ENCODE measurements around the gene SLC43A1. TPM values are rescaled to one million over a fixed set of nuclear protein-coding genes. Genes with fewer than 3 reads are reported as not detected.

SLC43A1 gene
- total RNA-seq, 8 experiments from 2014 or later = 0.32 to 13.7 (median 2.1) TPM

DNA sequence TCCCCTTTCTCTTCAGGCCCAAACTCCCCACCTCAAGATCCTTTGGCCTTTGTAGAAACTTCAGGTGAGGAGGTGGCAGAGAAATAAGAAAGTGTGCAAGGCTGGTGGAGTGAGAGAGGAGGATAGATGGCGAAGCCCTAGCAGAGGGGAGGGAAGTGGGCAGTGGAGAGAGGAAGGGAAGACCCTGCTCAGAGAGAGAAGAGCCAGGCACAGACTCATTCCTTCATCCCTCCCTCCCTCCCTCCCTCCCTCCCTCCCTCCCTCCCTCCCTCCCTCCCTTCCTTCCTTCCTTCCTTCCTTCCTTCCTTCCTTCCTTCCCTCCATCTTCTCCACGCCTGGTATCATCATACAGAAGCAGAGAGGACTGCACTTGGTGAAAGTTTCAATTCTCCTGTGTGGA is 34.2 kb downstream of the SLC43A1 start:
- ATAC-seq (replicated peaks in 6 of 8) = no peak
- WGBS, 10 experiments = 71% methylated on average over 1 of the region's 2 CpGs; no CpG with 5 or more reads in 9 of the 10 experiments
- Histone ChIP-seq H3K4me3 (no peak overlapping the region), H3K4me1 (replicated peaks in 1 of 2) (peaks cover 23 to 28% of the 10 kb centered on the region in 2 donors), H3K27ac (no peak overlapping the region)
- in situ Hi-C loops (cut with MboI; ENCODE audit: low pct_unique_long_range_greater_than_20kb in 2 of 9, low sequenced_read_pairs in 9 of 9, unreplicated experiment in 9 of 9) = loop anchor here in 2 of 9 experiments (25.0 kb wide), 2 partner anchors 119 to 156 kb away; partner anchors contain the start of gene YPEL4 (in 1 of the 2)

- ATAC-seq (replicated peaks in 6 of 8) = peak; percentile 16 to 71 (median 40)
- Histone ChIP-seq H3K27ac (peak overlapping the region; percentile 52 to 64), H3K4me3 (no peak overlapping the region), H3K4me1 (replicated peaks in 1 of 2) (peaks cover 23 to 28% of the 10 kb centered on the region in 2 donors)
- 20 to 61% (median 24%) methylated on average over 1 to 3 of the region's 9 CpGs; no CpG with 5 or more reads in 5 of the 10 experiments for WGBS, 10 experiments
- in situ Hi-C loops (cut with MboI; ENCODE audit: low pct_unique_long_range_greater_than_20kb in 2 of 9, low sequenced_read_pairs in 9 of 9, unreplicated experiment in 9 of 9) = loop anchor here in 2 of 9 experiments (25.0 kb wide), 2 partner anchors 118 to 157 kb away; partner anchors contain the start of gene YPEL4 (in 1 of the 2)
Measured at GRCh38 chr11:57480409-57481137, 34.9 kb downstream of the SLC43A1 start.

GRCh38 chr11:57479911-57480310 is 35.6 kb downstream of the SLC43A1 start:
- 20 to 50% (median 40%) methylated on average over 1 to 2 of the region's 4 CpGs; no CpG with 5 or more reads in 7 of the 10 experiments for WGBS, 10 experiments
- H3K4me3 ChIP-seq = no peak overlapping the region
- in situ Hi-C loops (cut with MboI; ENCODE audit: low pct_unique_long_range_greater_than_20kb in 2 of 9, low sequenced_read_pairs in 9 of 9, unreplicated experiment in 9 of 9) = loop anchor here in 2 of 9 experiments (25.0 kb wide), 2 partner anchors 118 to 157 kb away; partner anchors contain the start of gene YPEL4 (in 1 of the 2)
- peak; percentile 3 to 57 (median 10) for ATAC-seq (replicated peaks in 6 of 8)
- H3K4me1 ChIP-seq (replicated peaks in 1 of 2) = peaks cover 23 to 28% of the 10 kb centered on the region in 2 donors
- H3K27ac ChIP-seq = peak overlapping the region; percentile 68 to 72

DNA sequence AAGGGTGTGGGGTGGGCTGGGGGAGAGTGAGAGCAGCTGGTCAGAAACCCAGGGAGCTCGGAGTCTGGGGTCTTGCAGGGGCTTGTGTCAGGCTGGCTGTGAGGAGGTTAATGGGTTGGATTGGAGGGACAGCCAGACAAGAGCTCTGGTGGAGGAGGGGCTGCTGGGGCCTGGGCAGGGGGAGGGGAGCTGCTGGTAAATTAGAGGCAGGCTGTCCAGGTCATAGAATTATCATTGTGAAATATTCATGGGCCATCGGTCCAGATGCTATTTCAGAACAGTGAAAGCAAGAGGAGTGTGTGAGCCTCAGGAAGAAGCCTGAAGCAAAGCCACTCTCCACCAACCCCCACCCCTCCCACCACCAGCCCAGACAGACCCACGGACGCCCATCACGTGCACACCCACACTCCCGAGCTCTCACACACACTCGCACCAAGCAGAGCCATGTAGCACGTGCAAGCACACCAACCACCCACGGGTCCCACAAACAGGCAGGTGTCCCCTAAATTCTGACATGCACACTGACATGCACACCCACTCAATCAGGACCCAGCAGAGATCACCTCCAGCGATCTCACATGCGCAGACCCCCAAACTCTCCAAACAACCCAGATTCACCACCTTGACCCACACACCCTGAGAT is 36.4 kb downstream of the SLC43A1 start:
- H3K4me1 ChIP-seq (replicated peaks in 1 of 2) = peaks cover 24 to 31% of the 10 kb centered on the region in 2 donors
- H3K27ac ChIP-seq = peak overlapping the region; percentile 68 to 72
- in situ Hi-C loops (cut with MboI; ENCODE audit: low pct_unique_long_range_greater_than_20kb in 2 of 9, low sequenced_read_pairs in 9 of 9, unreplicated experiment in 9 of 9) = loop anchor here in 2 of 9 experiments (25.0 kb wide), 2 partner anchors 117 to 158 kb away; partner anchors contain the start of gene YPEL4 (in 1 of the 2)
- H3K4me3 ChIP-seq = no peak overlapping the region
- peak in 7 of 8 experiments; percentile 5 to 48 (median 32) for ATAC-seq (replicated peaks in 6 of 8)
- 0 to 10% methylated on average over 1 to 4 of the region's 11 CpGs; no CpG with 5 or more reads in 8 of the 10 experiments for WGBS, 10 experiments

DNA sequence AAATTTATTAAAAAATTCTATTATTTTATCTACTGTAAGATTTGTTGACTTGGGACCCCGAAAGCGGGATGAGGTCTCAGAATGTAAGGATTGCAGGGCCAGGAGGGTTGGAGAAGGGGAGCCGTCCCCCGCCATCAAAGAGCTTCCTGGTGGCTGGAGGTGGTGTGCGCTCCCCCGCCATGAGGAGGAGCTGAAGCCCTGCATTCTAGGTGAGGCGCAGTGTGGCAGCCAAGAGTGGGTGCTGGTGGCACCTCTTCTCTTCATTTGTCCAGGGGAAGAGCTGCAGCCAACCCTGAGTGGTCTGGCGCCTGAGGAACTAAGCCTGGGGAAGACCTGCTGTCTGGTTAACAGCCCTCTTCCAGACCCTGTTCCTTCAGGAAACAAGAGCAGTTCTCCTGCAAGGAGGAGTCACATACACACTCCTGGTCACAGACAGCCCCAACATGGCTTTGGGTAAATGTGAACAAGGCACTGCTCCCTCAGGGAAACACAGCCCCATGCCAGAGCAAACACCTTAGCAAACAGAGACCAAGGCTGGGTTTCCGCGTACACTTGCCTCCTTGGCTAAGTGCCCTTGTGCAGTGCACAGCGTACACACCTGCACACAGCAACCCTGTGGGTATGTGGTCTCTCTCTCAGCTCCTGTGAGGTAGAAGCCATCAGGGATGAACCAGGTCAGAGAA is 37.9 kb downstream of the SLC43A1 start:
- WGBS, 10 experiments = 89 to 100% (median 97%) methylated on average over 2 to 6 of the region's 11 CpGs; no CpG with 5 or more reads in 5 of the 10 experiments
- Histone ChIP-seq H3K4me3 (no peak overlapping the region), H3K4me1 (replicated peaks in 1 of 2) (peaks cover 25 to 35% of the 10 kb centered on the region in 2 donors), H3K27ac (no peak overlapping the region)
- in situ Hi-C loops (cut with MboI; ENCODE audit: low pct_unique_long_range_greater_than_20kb in 2 of 9, low sequenced_read_pairs in 9 of 9, unreplicated experiment in 9 of 9) = loop anchor here in 2 of 9 experiments (25.0 kb wide), 2 partner anchors 115 to 160 kb away; partner anchors contain the start of gene YPEL4 (in 1 of the 2)
- peak in 1 of 8 experiments; percentile 23 for ATAC-seq (replicated peaks in 6 of 8)

DNA sequence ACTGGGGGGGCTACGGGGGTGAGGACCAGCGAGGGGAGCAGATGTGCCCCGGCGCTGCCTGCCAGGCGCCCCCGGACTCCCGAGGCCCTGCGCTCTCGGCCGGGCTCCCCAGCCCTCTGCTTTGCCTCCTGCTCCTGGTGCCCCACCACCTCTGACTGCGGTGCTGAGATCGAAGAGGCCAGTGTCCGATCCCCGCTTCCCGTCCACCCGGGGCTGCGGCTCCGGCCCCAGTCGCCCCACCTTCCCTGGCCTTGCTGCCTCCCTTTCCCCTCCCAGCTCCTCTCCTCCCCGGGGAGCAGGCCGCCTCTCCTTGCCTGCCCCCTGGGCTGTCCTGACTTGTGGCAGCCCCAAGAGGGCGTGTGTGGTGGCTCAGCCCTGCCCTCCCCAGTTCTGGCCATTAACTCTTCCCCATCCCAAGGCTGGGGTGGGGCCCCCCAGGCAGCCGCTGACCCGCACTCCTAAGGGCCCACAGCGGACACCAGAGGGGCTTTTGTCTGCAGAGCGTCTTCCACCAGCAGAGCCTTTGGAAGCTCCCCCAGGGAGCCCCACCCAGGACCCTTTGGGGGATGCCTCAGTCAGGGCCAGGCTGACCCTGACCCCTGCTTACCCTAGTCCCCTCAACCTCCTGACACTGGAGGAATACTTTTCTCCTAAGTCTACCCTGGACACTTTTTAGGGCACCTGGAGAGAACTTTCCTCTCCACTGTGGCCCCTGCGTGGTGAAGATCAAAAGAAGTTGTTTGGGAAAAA is 38.6 kb downstream of the SLC43A1 start:
- peak in 3 of 8 experiments; percentile 11 to 49 (median 37) for ATAC-seq (replicated peaks in 6 of 8)
- in situ Hi-C loops (cut with MboI; ENCODE audit: low pct_unique_long_range_greater_than_20kb in 2 of 9, low sequenced_read_pairs in 9 of 9, unreplicated experiment in 9 of 9) = loop anchor here in 2 of 9 experiments (25.0 kb wide), 2 partner anchors 115 to 160 kb away; partner anchors contain the start of gene YPEL4 (in 1 of the 2)

DNA sequence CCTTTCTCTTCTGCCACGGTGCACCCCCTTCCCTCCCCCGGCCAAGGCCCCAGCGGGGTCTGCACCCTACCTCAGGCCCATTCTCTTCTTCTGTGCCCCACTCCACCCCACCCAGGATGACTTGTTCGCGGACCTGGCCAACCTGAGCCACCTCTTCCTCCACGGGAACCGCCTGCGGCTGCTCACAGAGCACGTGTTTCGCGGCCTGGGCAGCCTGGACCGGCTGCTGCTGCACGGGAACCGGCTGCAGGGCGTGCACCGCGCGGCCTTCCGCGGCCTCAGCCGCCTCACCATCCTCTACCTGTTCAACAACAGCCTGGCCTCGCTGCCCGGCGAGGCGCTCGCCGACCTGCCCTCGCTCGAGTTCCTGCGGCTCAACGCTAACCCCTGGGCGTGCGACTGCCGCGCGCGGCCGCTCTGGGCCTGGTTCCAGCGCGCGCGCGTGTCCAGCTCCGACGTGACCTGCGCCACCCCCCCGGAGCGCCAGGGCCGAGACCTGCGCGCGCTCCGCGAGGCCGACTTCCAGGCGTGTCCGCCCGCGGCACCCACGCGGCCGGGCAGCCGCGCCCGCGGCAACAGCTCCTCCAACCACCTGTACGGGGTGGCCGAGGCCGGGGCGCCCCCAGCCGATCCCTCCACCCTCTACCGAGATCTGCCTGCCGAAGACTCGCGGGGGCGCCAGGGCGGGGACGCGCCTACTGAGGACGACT is 39.3 kb downstream of the SLC43A1 start:
- peaks cover 22 to 30% of the 10 kb centered on the region in 2 donors for H3K4me1 ChIP-seq (replicated peaks in 1 of 2)
- WGBS, 10 experiments = 90% methylated on average over 2 of the region's 80 CpGs; no CpG with 5 or more reads in 9 of the 10 experiments
- H3K4me3 ChIP-seq = no peak overlapping the region
- in situ Hi-C loops (cut with MboI; ENCODE audit: low pct_unique_long_range_greater_than_20kb in 2 of 9, low sequenced_read_pairs in 9 of 9, unreplicated experiment in 9 of 9) = loop anchor here in 2 of 9 experiments (25.0 kb wide), 2 partner anchors 114 to 161 kb away; partner anchors contain the start of gene YPEL4 (in 1 of the 2)
- H3K27ac ChIP-seq = no peak overlapping the region
- peak in 1 of 8 experiments; percentile 15 for ATAC-seq (replicated peaks in 6 of 8)

More for the DNA sequence above, 38.6 kb downstream of the SLC43A1 start:
- Histone ChIP-seq H3K4me1 (replicated peaks in 1 of 2) (peaks cover 22 to 30% of the 10 kb centered on the region in 2 donors), H3K4me3 (no peak overlapping the region), H3K27ac (no peak overlapping the region)
- WGBS, 10 experiments = 100% methylated on average over 1 of the region's 27 CpGs; no CpG with 5 or more reads in 7 of the 10 experiments

GRCh38 chr11:57475671-57476046 is 39.8 kb downstream of the SLC43A1 start:
- in situ Hi-C loops (cut with MboI; ENCODE audit: low pct_unique_long_range_greater_than_20kb in 2 of 9, low sequenced_read_pairs in 9 of 9, unreplicated experiment in 9 of 9) = loop anchor here in 2 of 9 experiments (25.0 kb wide), 2 partner anchors 113 to 162 kb away; partner anchors contain the start of gene YPEL4 (in 1 of the 2)
- H3K4me1 ChIP-seq (replicated peaks in 1 of 2) = peaks cover 22 to 30% of the 10 kb centered on the region in 2 donors
- H3K27ac ChIP-seq = no peak overlapping the region
- 82 to 100% (median 91%) methylated on average over 1 of the region's 5 CpGs; no CpG with 5 or more reads in 6 of the 10 experiments for WGBS, 10 experiments
- no peak for ATAC-seq (replicated peaks in 6 of 8)
- H3K4me3 ChIP-seq = no peak overlapping the region

DNA sequence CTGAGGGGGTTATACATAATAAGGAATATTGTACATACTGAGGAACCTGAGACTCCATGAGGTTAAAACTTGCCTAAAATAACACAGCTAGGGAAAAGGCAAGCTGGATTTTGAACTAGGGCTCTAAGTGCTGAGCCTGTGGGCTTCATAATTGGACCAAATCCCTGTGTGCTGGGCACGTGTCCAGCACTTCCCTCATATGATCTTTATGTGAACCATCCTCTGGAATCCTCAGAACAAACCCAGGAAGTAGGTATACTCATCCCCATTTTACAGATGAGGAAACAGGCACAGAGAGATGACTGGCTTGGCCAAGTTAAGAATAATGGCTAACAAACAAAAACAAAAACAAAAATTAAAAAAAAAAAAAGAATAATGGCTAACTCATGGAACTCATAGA is 40.3 kb downstream of the SLC43A1 start:
- H3K27ac ChIP-seq = no peak overlapping the region
- 0 to 100% (median 71%) methylated on average over 1 of the region's 1 CpG; no CpG with 5 or more reads in 2 of the 10 experiments for WGBS, 10 experiments
- peaks cover 22 to 26% of the 10 kb centered on the region in 2 donors for H3K4me1 ChIP-seq (replicated peaks in 1 of 2)
- no peak overlapping the region for H3K4me3 ChIP-seq
- ATAC-seq (replicated peaks in 6 of 8) = no peak
- in situ Hi-C loops (cut with MboI; ENCODE audit: low pct_unique_long_range_greater_than_20kb in 2 of 9, low sequenced_read_pairs in 9 of 9, unreplicated experiment in 9 of 9) = loop anchor here in 2 of 9 experiments (25.0 kb wide), 2 partner anchors 113 to 162 kb away; partner anchors contain the start of gene YPEL4 (in 1 of the 2)

DNA sequence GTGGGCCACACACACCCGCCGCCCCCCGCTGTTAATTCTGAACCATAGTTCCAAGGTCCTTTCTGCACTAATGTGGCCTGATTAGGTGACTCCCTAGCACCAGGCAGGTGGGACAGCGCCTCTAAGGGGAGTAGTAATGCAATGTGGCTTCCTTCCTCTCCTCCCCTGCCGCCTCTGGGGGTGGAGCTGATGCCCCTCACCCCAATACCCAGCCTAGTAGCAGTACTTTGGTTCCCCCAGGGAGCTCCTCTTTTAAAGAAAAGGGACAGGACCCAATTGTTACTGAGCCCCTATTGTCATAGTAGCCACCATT is 40.7 kb downstream of the SLC43A1 start:
- H3K4me3 ChIP-seq = no peak overlapping the region
- in situ Hi-C loops (cut with MboI; ENCODE audit: low pct_unique_long_range_greater_than_20kb in 2 of 9, low sequenced_read_pairs in 9 of 9, unreplicated experiment in 9 of 9) = loop anchor here in 3 of 9 experiments (25.0 kb wide), 3 partner anchors 112 to 163 kb away; partner anchors contain the start of genes P2RX3 (in 1 of the 3), SSRP1 (in 1 of the 3) and YPEL4 (in 1 of the 3)
- H3K4me1 ChIP-seq (replicated peaks in 1 of 2) = peaks cover 19 to 22% of the 10 kb centered on the region in 2 donors
- H3K27ac ChIP-seq = no peak overlapping the region
- ATAC-seq (replicated peaks in 6 of 8) = no peak
- 100% methylated on average over 3 of the region's 5 CpGs; no CpG with 5 or more reads in 9 of the 10 experiments for WGBS, 10 experiments

Data from motor neuron (in vitro differentiated cells).